Germinal center (tissue), 1 donor: ENCODE data around the gene NEIL1.
"Not testable (repeated sequence)": the region's sequence is repeated elsewhere in the genome, so short reads cannot be mapped to it uniquely, and the experiment has no call there.

ENCODE experiments used
- DNase-seq: peaks from one replicate; pipeline ENCODE4 v3.0.0; 2012; ENCODE audit warnings: mixed read lengths, low spot score

Gene NEIL1

DNA sequence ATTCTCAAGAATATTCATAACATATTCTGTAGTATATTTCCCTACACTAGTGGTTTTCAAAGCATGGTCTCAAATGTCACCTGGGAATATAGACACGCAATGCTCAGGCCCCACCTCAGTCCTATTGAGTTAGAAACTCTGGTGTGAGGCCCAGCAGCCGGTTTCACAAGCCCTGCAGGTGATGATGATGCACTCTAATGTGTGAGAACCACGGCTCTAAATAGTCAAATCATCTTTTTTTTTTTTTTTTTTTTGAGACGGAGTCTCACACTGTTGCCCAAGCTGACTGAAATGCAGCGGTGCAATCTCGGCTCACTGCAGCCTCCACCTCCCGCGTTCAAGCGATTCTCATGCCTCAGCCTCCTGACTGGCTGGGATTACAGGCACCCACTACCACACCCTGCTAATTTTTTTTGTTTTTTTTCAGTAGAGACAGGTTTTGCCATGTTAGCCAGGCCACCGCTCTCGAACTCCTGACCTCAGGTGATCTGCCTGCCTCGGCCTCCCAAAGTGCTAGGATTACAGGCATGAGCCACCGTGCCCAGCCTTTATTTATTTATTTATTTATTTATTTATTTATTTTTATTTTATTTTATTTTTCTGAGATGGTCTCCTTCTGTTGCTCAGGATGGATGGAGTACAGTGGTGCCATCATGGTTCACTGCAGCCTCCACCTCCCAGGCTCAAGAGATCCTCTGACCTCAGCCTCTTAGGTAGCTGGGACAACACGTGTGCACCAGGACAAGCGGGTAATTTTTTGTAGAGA is 13.0 kb upstream of the NEIL1 start:
- not testable (repeated sequence) for DNase-seq

DNA sequence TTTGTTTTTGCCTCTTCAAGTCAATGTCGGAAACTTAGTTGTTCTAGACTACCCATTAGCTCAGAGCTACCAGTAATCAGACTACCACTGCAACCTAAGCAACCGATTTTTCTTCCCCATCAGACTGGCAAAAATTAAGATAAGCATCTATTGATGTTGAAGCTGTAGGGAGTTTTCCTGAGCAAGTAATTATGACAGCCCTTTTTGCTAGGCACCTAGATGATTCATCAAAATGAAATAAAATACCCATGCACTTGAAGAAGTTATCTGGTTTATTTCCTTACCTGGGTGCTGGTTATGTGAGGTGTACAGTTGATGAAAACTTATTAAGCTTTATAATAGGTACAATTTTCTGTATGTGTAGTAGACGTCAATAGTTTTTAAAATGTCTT is 11.5 kb upstream of the NEIL1 start:
- no peak for DNase-seq

DNA sequence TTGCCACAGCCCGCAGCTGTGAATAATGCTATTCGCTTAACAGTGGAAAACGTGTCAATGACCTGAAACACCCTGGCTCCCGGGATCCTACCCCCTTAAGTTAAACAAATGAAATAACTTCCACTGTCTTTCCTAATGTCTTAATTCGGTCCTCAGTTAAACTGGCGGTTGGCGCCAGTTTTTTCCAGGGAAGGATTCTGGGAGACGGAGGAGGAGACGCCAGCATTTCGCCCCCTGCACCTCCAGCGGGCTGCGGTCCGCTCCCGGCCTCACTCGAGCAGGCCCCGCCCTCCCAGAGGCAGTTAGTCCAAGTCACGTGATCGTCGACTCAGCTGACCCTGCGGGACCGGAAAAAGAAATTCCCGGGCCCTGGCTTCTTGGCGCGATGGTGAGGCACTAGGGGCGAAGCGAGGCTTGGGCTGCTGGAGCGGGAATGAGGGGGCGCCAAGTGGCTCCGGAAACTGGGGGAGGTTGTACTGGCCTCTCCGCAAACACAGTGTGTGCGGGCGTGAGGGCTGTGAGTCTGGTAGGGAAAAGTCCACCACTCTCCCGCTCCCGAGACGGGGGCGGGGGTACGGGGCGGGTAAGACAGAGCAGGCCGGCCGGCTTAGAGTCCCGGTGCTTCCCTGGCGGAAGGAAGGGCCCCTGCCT is 11.0 kb upstream of the NEIL1 start, which contains the start of gene COMMD4:
COMMD4 (plus strand) TSS at position 359 of the 651 bp plus-strand sequence; CDS start at position 386, 27 bp downstream.
- peak; percentile 50 for DNase-seq

DNA sequence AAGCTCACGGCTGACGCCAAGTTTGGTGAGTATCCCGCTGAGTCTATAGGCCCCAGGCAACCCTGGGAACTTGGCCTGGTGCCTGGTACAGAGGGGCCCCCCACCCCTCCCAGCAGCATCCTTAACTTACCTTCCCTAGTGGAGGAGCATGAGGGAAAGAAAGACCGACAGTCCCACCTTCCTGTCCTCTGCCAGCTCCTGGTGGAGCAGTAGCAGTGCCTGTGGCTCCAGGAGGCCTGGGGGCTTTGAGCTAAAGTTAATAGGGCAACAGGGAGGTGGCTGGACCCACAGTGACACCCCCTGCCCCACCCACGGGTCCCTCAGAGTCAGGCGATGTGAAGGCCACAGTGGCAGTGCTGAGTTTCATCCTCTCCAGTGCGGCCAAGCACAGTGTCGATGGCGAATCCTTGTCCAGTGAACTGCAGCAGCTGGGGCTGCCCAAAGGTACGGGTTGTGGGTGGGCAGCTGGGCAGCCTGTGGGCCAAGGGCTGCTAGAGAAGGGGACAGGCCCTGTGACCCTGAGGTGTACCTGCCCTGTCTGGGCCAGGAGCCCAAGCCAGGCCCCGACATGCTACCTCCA is 8.1 kb upstream of the NEIL1 start:
- no peak for DNase-seq

DNA sequence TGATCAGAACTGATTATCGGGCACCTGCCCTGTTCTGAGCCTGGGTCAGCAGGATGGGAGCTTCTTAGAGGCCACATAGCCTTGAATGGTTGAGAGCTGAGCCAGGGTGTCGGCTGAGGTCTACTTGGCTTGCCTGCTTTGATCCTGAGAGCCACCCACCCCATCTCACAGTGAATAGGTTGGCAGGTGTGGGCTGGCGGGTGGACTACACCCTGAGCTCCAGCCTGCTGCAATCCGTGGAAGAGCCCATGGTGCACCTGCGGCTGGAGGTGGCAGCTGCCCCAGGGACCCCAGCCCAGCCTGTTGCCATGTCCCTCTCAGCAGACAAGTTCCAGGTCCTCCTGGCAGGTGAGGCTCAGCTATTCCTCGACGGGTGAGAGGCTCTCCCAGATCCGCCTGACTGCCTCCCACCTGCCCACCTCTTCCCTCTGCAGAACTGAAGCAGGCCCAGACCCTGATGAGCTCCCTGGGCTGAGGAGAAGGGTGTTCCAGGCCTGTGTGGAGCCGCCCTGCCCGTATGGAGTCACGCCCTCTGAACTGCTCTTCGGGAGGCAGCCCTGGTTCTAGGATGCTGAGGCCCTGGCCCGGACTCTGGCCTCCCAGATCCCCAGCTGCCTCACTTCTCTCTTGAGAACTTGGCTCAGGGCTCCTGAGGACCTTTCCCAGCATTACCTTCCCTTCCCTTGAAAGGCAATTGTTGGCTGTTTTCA is 7.2 kb upstream of the NEIL1 start:
- no peak for DNase-seq

DNA sequence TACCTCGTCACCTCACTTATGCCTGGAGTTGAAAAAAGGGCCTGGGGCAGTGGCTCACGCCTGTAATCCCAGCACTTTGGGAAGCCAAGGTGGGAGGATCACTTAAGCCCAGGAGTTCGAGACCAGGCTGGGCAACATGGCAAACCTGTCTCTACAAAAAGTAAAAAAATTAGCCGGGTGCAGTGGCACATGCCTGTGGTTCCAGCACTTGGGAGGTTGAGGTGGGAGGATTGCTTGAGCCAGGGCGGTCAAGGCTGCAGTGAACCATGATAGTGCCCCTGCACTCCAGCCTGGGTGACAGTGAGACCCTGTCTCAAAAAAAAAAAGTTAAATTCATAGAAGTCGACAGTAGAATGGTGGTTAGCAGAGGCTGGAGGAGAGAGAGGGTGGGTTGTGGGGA is 4.6 kb upstream of the NEIL1 start:
- DNase-seq = no peak

DNA sequence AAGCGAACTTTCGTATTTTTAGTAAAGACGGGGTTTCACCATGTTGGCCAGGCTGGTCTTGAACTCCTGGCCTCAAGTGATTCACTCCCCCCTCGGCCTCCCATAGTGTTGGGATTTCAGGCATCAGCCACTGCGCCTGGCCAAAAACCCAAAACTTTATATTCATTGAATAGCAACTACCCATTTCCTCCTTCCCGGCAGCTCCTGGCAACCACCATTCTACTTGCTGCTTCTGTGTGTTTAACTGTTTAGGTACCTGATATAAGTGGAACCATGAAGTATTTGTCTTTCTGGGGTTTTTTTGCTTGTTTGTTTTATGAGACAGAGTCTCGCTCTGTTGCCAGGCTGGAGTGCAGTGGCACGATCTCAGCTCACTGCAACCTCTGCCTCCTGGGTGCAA is 2.9 kb upstream of the NEIL1 start:
- not testable (repeated sequence) for DNase-seq

DNA sequence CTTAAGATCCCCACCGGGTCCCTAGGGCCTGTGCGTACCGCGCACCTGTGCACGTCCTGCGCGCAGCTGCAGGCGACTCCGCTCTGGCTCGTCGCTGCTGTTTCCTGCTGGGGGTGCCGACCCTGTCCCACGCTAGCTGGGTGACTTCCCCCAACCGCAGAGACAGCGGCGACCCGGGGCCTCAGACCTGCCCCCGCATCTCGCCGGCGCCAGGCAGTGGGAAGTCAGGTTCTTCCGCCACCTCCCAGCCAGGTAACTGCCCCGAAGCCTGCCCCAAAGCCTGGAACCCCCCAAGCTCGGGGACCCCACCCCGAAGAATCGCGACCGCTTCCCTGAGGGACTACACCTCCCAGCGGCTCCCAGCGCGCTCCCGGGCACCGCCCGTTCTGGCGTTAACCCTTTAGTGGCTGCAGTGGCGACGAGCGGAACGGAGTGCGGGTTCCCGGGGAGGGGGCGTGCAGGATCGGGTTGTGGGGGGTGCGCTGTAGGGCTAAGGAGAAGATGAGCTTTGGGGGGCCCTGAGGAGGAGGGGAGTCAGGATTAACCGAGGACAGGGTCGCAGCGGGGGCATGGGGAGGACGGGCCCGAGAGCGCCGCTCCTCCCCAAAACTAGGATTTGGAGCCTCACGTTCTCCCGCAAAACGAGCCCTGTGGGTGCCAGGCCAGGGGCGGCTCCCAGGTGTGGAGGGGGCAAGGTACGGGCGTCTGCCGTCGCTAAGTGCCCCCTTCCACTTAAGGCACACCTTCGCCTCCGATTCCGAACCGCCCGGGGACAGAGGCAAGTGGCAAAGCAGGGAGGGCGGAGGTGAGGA is 589 bp downstream of the NEIL1 start:
- peak; percentile 91 for DNase-seq

DNA sequence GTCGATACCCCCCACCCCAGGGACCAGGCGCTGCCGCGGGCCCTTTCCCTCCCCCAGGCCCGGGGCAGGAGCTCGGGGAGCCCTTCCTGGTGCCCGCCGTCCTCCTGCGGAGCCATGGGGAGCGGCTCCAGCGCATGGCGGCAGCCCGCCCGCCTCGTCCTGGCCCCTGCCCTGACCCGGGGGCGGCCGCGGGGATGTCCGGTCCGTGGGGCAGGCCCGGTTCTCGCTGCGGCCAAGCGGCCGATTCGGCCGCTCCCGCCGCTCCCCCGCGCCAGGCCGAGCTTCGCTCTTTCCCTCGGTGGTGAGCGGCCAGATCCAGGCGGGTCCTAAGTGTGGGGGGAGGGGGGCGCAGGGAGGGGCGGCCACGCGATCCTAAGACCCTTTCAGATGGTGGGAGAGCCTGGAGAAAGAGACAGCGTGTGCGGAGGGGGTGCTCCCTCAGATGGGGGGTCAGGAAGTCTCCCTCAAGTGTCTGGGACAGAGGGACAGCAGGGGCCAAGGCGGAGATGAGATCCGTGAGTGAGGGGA is 1.3 kb downstream of the NEIL1 start:
- peak; percentile 48 for DNase-seq

DNA sequence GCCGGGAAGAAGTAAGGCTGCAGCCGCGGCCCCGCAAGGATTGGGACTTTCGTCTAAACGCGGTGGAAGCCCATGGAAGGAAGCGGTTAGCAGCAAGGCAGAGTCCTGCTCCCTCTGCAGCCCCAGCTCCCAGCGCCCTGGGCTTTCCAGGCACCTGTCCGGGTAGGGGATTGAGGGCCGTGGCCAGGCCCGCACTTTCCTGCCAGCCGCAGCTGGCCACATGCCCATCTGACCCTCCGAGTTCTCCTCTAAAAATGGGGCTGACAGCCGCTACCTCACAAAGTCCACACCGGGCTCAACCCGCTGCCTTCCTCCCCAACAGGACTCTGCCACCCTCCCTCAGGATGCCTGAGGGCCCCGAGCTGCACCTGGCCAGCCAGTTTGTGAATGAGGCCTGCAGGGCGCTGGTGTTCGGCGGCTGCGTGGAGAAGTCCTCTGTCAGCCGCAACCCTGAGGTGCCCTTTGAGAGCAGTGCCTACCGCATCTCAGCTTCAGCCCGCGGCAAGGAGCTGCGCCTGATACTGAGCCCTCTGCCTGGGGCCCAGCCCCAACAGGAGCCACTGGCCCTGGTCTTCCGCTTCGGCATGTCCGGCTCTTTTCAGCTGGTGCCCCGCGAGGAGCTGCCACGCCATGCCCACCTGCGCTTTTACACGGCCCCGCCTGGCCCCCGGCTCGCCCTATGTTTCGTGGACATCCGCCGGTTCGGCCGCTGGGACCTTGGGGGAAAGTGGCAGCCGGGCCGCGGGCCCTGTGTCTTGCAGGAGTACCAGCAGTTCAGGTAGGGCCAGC is 1.9 kb downstream of the NEIL1 start:
- no peak for DNase-seq

DNA sequence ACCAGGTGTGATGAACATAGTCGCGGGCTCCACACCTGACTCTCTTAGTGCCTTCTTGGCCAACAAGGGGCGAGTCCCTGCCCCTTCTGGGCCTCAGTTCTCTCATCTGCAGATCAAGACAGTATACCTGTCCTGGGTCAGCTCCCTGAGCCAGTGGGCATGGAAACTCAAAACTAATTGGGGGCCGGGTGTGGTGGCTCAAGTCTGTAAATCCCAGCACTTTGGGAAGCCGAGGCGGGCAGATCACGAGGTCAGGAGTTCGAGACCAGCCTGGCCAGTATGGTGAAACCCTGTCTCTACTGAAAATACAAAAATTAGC is 2.5 kb downstream of the NEIL1 start:
- DNase-seq = not testable (repeated sequence)

DNA sequence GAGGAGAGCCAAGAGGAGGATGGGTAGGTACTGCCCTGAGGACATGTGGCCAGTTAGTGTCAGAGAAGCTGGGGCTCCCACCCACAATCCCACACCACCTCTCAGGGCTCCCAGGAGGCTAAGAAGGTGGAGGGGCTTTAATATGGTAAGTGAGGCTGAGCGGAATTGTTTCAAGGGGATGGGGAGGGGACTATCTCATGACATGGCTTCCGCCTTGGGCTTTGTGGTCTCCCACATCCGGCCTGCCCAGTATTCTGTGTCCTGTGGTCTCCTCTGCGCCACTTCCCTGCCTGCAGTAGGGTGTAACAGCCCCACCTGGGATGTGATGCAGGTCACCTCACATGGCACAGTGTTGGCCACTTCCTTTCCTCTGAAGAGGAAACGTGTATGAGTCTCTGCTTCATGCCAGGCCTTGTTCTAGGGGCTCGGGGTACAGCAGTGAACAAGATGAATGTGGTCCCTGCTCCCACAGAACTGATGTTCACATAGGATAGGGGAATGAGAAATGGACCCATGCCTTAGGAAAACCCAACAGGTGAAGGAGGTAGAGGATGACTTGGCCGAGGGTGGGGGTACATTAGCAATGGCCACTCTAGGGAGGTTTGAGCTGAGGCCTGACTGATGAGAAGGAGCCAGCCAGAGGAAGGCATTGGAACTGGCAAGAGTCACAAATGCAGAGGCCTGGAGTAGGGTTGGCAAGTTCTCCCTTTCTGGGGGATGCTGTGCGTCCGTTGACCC is 3.2 kb downstream of the NEIL1 start:
- peak; percentile 81 for DNase-seq

DNA sequence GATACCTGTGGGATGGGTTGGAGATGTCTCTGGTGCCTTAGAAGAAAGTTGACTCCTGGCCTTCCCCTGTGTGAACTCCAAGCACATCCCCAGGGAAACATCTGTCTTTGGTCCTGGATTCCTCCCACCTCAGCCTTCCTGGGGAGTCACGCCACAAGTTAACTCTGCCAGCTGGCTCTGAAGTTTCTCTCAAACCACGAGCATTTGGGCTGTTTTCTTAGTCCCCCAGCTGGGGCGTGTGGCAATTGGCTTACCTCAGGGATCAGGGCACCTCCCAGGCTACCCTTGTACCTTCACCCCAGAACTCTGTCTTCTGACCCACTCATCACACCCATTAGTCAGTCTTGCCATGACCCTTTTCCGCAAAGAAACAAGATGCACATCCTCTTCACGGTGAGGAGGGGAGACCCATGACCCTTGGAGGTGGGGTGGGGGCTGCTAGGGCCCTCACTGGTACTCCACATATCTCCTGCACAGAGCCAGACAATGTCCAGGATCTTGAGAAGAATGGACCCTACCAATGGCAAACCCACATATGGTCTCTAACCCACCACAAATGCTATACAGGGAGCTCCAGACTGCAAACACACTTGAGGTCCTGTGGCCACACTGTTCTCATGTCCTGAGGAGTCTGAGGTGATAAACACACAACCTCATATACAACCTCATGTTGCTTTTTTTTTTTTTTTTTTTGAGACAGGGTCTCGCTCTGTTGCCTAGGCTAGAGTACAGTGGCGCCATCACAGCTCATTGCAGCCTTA is 3.9 kb downstream of the NEIL1 start:
- no peak for DNase-seq

DNA sequence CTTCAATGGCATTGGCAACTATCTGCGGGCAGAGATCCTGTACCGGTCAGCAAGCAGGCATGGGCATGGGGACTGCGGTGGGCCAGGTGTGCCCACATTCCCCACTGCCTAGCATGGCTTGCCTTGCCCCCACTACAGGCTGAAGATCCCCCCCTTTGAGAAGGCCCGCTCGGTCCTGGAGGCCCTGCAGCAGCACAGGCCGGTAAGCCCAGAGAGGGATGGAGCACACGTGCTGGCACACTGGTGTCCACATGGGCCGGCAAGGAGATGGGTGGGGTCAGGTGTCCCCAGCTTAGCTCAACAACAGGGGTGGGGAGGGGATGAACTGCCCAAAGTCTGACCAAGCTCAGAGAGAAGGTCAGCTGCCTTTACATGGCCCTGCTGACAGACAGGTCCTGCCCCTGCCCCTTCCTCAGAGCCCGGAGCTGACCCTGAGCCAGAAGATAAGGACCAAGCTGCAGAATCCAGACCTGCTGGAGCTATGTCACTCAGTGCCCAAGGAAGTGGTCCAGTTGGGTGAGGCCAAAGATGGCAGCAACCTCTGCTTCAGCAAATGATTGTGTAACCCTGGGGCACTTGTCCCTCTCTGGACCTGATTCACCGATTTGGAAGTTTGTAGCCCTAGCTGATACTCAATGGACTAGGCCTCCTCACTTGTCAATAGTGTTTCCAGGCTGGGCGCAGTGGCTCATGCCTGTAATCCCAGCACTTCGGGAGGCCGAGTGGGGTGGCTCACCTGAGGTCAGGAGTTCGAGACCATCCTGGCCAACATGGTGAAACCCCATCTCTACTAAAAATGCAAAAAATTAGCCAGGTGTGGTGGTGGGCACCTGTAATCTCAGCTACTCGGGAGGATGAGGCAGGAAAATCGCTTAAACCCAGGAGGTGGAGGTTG is 5.6 kb downstream of the NEIL1 start:
- no peak for DNase-seq

DNA sequence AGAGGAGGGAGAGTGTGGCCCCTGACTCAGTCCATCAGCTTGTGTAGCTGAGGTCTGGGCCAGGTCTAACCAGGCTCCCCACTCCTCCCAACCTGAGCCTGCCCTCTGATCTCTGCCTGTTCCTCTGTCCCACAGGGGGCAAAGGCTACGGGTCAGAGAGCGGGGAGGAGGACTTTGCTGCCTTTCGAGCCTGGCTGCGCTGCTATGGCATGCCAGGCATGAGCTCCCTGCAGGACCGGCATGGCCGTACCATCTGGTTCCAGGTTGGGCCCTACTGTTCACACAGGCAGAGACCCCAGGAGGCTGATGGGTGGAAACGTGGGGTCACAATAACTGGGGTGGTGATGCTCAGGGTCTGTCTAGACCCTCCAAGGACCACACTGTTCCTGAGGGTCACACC is 6.8 kb downstream of the NEIL1 start:
- DNase-seq = no peak

DNA sequence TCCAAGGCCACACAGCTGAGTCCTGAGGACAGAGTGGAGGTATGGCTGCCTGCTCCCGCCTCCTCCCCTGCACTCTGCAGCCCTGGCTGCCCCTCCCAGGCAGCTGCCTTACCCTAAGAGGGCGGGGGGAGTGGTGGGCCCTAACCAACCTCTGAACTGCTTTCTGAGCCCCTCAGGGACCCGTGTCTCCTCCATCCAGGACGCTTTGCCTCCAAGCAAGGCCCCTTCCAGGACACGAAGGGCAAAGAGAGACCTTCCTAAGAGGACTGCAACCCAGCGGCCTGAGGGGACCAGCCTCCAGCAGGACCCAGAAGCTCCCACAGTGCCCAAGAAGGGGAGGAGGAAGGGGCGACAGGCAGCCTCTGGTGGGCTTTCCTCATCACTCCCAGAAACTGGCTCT is 7.6 kb downstream of the NEIL1 start:
- DNase-seq = no peak

DNA sequence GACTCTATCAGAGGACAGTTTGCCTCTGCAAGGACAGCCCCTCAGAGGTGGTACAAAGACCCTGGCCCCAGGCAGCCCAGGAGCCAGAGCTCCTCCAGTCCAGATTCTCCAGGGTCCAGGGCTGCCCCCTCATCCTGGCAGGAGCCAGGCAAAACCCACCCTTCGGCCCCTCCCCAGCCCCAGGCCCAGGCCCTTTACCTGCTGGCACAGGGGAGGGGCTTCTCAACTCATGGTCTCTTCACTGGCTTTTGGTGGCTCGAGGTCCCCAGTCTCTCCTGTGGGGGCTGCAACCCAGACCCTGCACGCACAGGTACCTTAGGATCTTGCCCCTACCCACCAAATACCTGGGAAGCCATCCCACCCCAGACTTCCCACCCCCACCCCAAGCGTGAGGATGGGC is 8.5 kb downstream of the NEIL1 start:
- DNase-seq = no peak

DNA sequence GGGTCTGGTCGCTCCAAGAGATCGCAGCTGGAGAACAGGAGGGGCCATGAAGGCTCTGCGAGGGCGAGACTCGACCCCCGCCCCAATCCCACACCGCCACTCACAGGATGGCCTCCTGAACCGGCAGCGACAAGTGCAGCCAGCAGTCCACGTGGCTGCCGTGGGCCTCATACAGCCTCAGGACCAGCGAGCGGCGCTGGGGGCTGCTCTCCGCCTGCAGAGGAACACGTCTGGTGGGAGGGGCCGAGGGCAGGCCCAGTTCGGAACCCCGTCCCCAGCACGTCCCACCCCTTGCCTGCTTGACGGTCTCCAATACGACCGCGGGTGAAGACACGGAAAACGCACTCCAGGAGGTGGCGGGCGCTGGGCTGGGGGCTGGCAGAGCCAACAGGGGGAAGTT is 9.2 kb downstream of the NEIL1 start:
- DNase-seq = no peak
